NCI-H2107 (cell line): ENCODE results near the gene JAZF1.

ENCODE experiments used
- DNase-seq: peaks from one replicate; lab custom pipeline; 2025; lab: John Stamatoyannopoulos, UW

Gene JAZF1

GRCh38 chr7:28165961-28166955, 14.3 kb downstream of the JAZF1 start:
- no peak for DNase-seq

GRCh38 chr7:28165261-28165660, 15.3 kb downstream of the JAZF1 start:
- no peak for DNase-seq

- DNase-seq = no peak
Observed at GRCh38 chr7:28163949-28164348, 16.6 kb downstream of the JAZF1 start.

- DNase-seq = no peak
Observed at GRCh38 chr7:28161331-28161730, 19.3 kb downstream of the JAZF1 start.

GRCh38 chr7:28160551-28160991, 20.0 kb downstream of the JAZF1 start:
- no peak for DNase-seq

- no peak for DNase-seq
Observed at GRCh38 chr7:28157831-28158416, 22.7 kb downstream of the JAZF1 start.

GRCh38 chr7:28157076-28157745, 23.4 kb downstream of the JAZF1 start:
- no peak for DNase-seq

- DNase-seq = no peak
Observed at GRCh38 chr7:28156401-28156800, 24.2 kb downstream of the JAZF1 start.

GRCh38 chr7:28155964-28156363, 24.6 kb downstream of the JAZF1 start:
- DNase-seq = no peak

- no peak for DNase-seq
Observed at GRCh38 chr7:28155019-28155660, 25.5 kb downstream of the JAZF1 start.

GRCh38 chr7:28152594-28152993, 28.0 kb downstream of the JAZF1 start:
- no peak for DNase-seq

GRCh38 chr7:28151965-28152364, 28.6 kb downstream of the JAZF1 start:
- no peak for DNase-seq

GRCh38 chr7:28149291-28150101, 31.1 kb downstream of the JAZF1 start:
- DNase-seq = no peak

- no peak for DNase-seq
Observed at GRCh38 chr7:28145931-28146330, 34.7 kb downstream of the JAZF1 start.

- DNase-seq = no peak
Observed at GRCh38 chr7:28145090-28145626, 35.4 kb downstream of the JAZF1 start.

- DNase-seq = no peak
Observed at GRCh38 chr7:28144266-28144665, 36.3 kb downstream of the JAZF1 start.

GRCh38 chr7:28142650-28143049, 37.9 kb downstream of the JAZF1 start:
- no peak for DNase-seq

GRCh38 chr7:28140979-28141378, 39.6 kb downstream of the JAZF1 start:
- DNase-seq = no peak

- DNase-seq = no peak
Observed at GRCh38 chr7:28138837-28139236, 41.8 kb downstream of the JAZF1 start.

- DNase-seq = no peak
Observed at GRCh38 chr7:28137463-28137862, 43.1 kb downstream of the JAZF1 start.

GRCh38 chr7:28136885-28137284, 43.7 kb downstream of the JAZF1 start:
- DNase-seq = no peak
